GM12892 (cell line): Measurements from ENCODE around the gene GOSR1.
"Not testable (repeated sequence)": the region's sequence is repeated elsewhere in the genome, so short reads cannot be mapped to it uniquely, and the experiment has no call there.

Experiments
- DNase-seq: peaks from one replicate; pipeline ENCODE4 v3.0.0; 2011; ENCODE audit not compliant: insufficient read length
- FAIRE-seq: peaks from 2 replicates; lab custom pipeline; 2011; peaks lifted over from hg19 to GRCh38; lab: Jason Lieb, UNC
- POLR2A ChIP-seq: IDR thresholded peaks from 2 replicates; pipeline ENCODE4 v1.6.1; 2011; ENCODE audit warnings: low read depth, low read length, control low read depth
- POLR2AphosphoS5 ChIP-seq: IDR thresholded peaks from 2 replicates; pipeline ENCODE4 v1.6.1; 2011; ENCODE audit warnings: low read depth, low read length, control low read depth
- TAF1 ChIP-seq: IDR thresholded peaks from 2 replicates; pipeline ENCODE4 v1.6.1; 2011; ENCODE audit warnings: low read depth, mild to moderate bottlenecking, control low read depth, low read length, borderline replicate concordance

The GOSR1 gene

GRCh38 chr17:30513346-30513745 is 36.1 kb downstream of the GOSR1 start:
- DNase-seq (no peak), FAIRE-seq (no peak)
- TF ChIP-seq POLR2A (no peak), POLR2AphosphoS5 (no peak), TAF1 (no peak)

GRCh38 chr17:30514895-30515596 is 37.8 kb downstream of the GOSR1 start:
- TF ChIP-seq TAF1 (no peak), POLR2AphosphoS5 (no peak), POLR2A (no peak)
- no peak for FAIRE-seq
- no peak for DNase-seq

GRCh38 chr17:30517786-30518185 is 40.6 kb downstream of the GOSR1 start:
- TF ChIP-seq POLR2AphosphoS5 (no peak), POLR2A (no peak), TAF1 (no peak)
- FAIRE-seq (no peak), DNase-seq (no peak)

- TF ChIP-seq POLR2A = no peak
- no peak for TF ChIP-seq TAF1
- no peak for TF ChIP-seq POLR2AphosphoS5
- DNase-seq = no peak
- FAIRE-seq = no peak
Measured at GRCh38 chr17:30519166-30519565, 42.0 kb downstream of the GOSR1 start.

- no peak for FAIRE-seq
- no peak for TF ChIP-seq POLR2A
- TF ChIP-seq POLR2AphosphoS5 = no peak
- TF ChIP-seq TAF1 = no peak
- no peak for DNase-seq
Measured at GRCh38 chr17:30519707-30520106, 42.5 kb downstream of the GOSR1 start.

GRCh38 chr17:30520436-30520835 is 43.2 kb downstream of the GOSR1 start:
- DNase-seq (no peak), FAIRE-seq (no peak)
- TF ChIP-seq POLR2AphosphoS5 (no peak), POLR2A (no peak), TAF1 (no peak)

GRCh38 chr17:30520882-30521281 is 43.7 kb downstream of the GOSR1 start:
- DNase-seq (no peak), FAIRE-seq (no peak)
- TF ChIP-seq POLR2A (no peak), POLR2AphosphoS5 (no peak), TAF1 (no peak)

- TF ChIP-seq TAF1 (no peak), POLR2AphosphoS5 (no peak), POLR2A (no peak)
- FAIRE-seq = no peak
Measured at GRCh38 chr17:30521766-30522165, 44.6 kb downstream of the GOSR1 start.

GRCh38 chr17:30523236-30523635 is 46.0 kb downstream of the GOSR1 start:
- FAIRE-seq, DNase-seq: not testable (repeated sequence)

More at GRCh38 chr17:30521766-30522165, 44.6 kb downstream of the GOSR1 start:
- DNase-seq = no peak

GRCh38 chr17:30524847-30525246 is 47.6 kb downstream of the GOSR1 start:
- DNase-seq (no peak), FAIRE-seq (no peak)
- TF ChIP-seq POLR2A = no peak
- no peak for TF ChIP-seq TAF1
- TF ChIP-seq POLR2AphosphoS5 = no peak

- FAIRE-seq = no peak
- no peak for DNase-seq
- TF ChIP-seq POLR2AphosphoS5 (no peak), POLR2A (no peak), TAF1 (no peak)
Measured at GRCh38 chr17:30526401-30526800, 49.2 kb downstream of the GOSR1 start.

GRCh38 chr17:30528701-30529100 is 51.5 kb downstream of the GOSR1 start:
- not testable (repeated sequence) for FAIRE-seq, DNase-seq

GRCh38 chr17:30530346-30531025 is 53.3 kb downstream of the GOSR1 start:
- no peak for TF ChIP-seq POLR2AphosphoS5
- TF ChIP-seq TAF1 = no peak
- no peak for TF ChIP-seq POLR2A
- DNase-seq (no peak), FAIRE-seq (no peak)
